ENCODE data around the gene GRHL3. TPM values are rescaled to one million over a fixed set of nuclear protein-coding genes. Genes with fewer than 3 reads are reported as not detected.
A peak's percentile ranks its signal among the peaks of the same experiment; 100 is the strongest.

Gene GRHL3
- total RNA-seq, 1 donor from 2014 or later, result not detected

GRCh38 chr1:24311234-24311633 is 7.9 kb upstream of the GRHL3 start:
- no peak for ATAC-seq
- DNase-seq, result no peak
- intact Hi-C loops (cut with micrococcal nuclease), result no loop called here

- DNase-seq (no peak), ATAC-seq (no peak)
- intact Hi-C loops (cut with micrococcal nuclease), result no loop called here
These were observed 7.4 kb upstream of the GRHL3 start for GRCh38 chr1:24311741-24312140.

GRCh38 chr1:24315391-24315790 is 3.8 kb upstream of the GRHL3 start:
- intact Hi-C loops (cut with micrococcal nuclease), result no loop called here
- ATAC-seq (no peak), DNase-seq (no peak)

GRCh38 chr1:24316645-24317044 is 2.5 kb upstream of the GRHL3 start:
- intact Hi-C loops (cut with micrococcal nuclease), result no loop called here
- DNase-seq (no peak), ATAC-seq (no peak)

- intact Hi-C loops (cut with micrococcal nuclease), result no loop called here
- no peak for ATAC-seq
These were observed 2.1 kb upstream of the GRHL3 start for GRCh38 chr1:24317081-24317480.

GRCh38 chr1:24317956-24318614 is 1.1 kb upstream of the GRHL3 start:
- no peak for ATAC-seq
- intact Hi-C loops (cut with micrococcal nuclease), result no loop called here
- no peak for DNase-seq

More at GRCh38 chr1:24317081-24317480, 2.1 kb upstream of the GRHL3 start:
- DNase-seq, result no peak

GRCh38 chr1:24318615-24319311 is 394 bp upstream of the GRHL3 start:
- intact Hi-C loops (cut with micrococcal nuclease), result no loop called here
- ATAC-seq (no peak), DNase-seq (no peak)

GRCh38 chr1:24319962-24320361 is 805 bp downstream of the GRHL3 start:
- intact Hi-C loops (cut with micrococcal nuclease), result no loop called here
- no peak for ATAC-seq
- DNase-seq, result no peak

GRCh38 chr1:24321126-24321525 is 2.0 kb downstream of the GRHL3 start:
- DNase-seq (no peak), ATAC-seq (no peak)
- intact Hi-C loops (cut with micrococcal nuclease), result no loop called here

GRCh38 chr1:24321697-24322469 is 2.7 kb downstream of the GRHL3 start:
- ATAC-seq, result peak; percentile 83
- DNase-seq, result peak; percentile 61
- intact Hi-C loops (cut with micrococcal nuclease), result no loop called here

GRCh38 chr1:24322470-24323177 is 3.5 kb downstream of the GRHL3 start:
- ATAC-seq (peak; percentile 51), DNase-seq (peak; percentile 40)
- intact Hi-C loops (cut with micrococcal nuclease), result no loop called here

- no peak for ATAC-seq
- intact Hi-C loops (cut with micrococcal nuclease), result no loop called here
- DNase-seq, result no peak
These were observed 4.1 kb downstream of the GRHL3 start for GRCh38 chr1:24323281-24323680.

GRCh38 chr1:24324903-24325302 is 5.7 kb downstream of the GRHL3 start:
- no peak for ATAC-seq
- intact Hi-C loops (cut with micrococcal nuclease), result no loop called here

GRCh38 chr1:24325587-24326449 is 6.7 kb downstream of the GRHL3 start:
- intact Hi-C loops (cut with micrococcal nuclease), result no loop called here
- ATAC-seq (no peak), DNase-seq (no peak)

More at GRCh38 chr1:24324903-24325302, 5.7 kb downstream of the GRHL3 start:
- no peak for DNase-seq

- intact Hi-C loops (cut with micrococcal nuclease), result no loop called here
- DNase-seq (no peak), ATAC-seq (no peak)
These were observed 8.3 kb downstream of the GRHL3 start for GRCh38 chr1:24327486-24327885.

GRCh38 chr1:24327891-24328290 is 8.7 kb downstream of the GRHL3 start:
- intact Hi-C loops (cut with micrococcal nuclease), result no loop called here
- ATAC-seq (no peak), DNase-seq (no peak)

GRCh38 chr1:24329331-24329730 is 10.2 kb downstream of the GRHL3 start:
- DNase-seq, result no peak
- intact Hi-C loops (cut with micrococcal nuclease), result no loop called here
- ATAC-seq, result no peak

GRCh38 chr1:24329797-24330543 is 10.8 kb downstream of the GRHL3 start:
- intact Hi-C loops (cut with micrococcal nuclease), result no loop called here
- ATAC-seq, result peak; percentile 43
- no peak for DNase-seq
